DND-41 (cell line): ENCODE data around the gene NCAPD3.

ENCODE experiments used
- EZH2 ChIP-seq: IDR thresholded peaks from 3 replicates; pipeline ENCODE4 v1.6.1; 2012; ENCODE audit warnings: borderline replicate concordance, low read depth, mild to moderate bottlenecking, moderate library complexity, low read length, inconsistent platforms; ENCODE audit not compliant: severe bottlenecking
- TF ChIP-seq, protein P1 (sequence below): IDR thresholded peaks from 2 replicates; pipeline ENCODE4 v1.5.1; 2012; ENCODE audit warnings: borderline replicate concordance, low read length, moderate library complexity, mild to moderate bottlenecking; ENCODE audit not compliant: poor library complexity, severe bottlenecking; ENCODE audit errors: extremely low read depth

DNA sequence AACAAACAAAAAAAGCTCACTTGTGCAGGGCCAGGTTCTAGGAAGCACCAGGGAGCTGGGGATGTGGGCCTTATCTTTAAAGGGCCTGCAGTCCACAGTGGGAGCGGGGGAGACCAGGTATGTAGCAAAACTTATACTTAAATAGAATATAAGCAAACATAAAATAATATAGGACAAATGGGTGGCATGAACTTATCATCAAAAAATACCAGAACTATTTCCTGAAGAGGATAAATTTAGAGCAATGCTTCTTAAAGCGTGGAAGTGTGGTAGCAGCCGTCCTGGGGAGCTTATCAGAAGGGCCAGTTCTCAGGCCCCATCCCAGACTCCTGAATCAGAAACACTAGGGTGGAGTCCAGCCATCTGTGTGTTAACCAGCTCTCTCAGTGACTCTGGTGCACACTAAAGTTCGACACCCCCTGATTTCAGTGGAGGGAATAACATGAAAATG is 10.0 kb upstream of the NCAPD3 start:
- TF ChIP-seq, protein P1, sequence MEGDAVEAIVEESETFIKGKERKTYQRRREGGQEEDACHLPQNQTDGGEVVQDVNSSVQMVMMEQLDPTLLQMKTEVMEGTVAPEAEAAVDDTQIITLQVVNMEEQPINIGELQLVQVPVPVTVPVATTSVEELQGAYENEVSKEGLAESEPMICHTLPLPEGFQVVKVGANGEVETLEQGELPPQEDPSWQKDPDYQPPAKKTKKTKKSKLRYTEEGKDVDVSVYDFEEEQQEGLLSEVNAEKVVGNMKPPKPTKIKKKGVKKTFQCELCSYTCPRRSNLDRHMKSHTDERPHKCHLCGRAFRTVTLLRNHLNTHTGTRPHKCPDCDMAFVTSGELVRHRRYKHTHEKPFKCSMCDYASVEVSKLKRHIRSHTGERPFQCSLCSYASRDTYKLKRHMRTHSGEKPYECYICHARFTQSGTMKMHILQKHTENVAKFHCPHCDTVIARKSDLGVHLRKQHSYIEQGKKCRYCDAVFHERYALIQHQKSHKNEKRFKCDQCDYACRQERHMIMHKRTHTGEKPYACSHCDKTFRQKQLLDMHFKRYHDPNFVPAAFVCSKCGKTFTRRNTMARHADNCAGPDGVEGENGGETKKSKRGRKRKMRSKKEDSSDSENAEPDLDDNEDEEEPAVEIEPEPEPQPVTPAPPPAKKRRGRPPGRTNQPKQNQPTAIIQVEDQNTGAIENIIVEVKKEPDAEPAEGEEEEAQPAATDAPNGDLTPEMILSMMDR: no peak
- no peak for TF ChIP-seq EZH2
